ENCODE results near the gene PASD1. TPM values are rescaled to one million over a fixed set of nuclear protein-coding genes. Genes with fewer than 3 reads are reported as not detected.

The PASD1 gene
- total RNA-seq, 4 donors from 2014 or later, result not detected

GRCh38 chrX:151702741-151703340 is 139.4 kb downstream of the PASD1 start:
- DNase-seq (ENCODE audit: low spot score), result no peak
- ATAC-seq (ENCODE audit: low FRiP score), result no peak

GRCh38 chrX:151703487-151703886 is 140.0 kb downstream of the PASD1 start:
- no peak for ATAC-seq (ENCODE audit: low FRiP score)

More at GRCh38 chrX:151702741-151703340, 139.4 kb downstream of the PASD1 start:
- no peak for TF ChIP-seq CTCF (IDR thresholded peaks at IDR 0.05)

GRCh38 chrX:151704041-151704663 is 140.7 kb downstream of the PASD1 start:
- DNase-seq (ENCODE audit: low spot score) (no peak), ATAC-seq (ENCODE audit: low FRiP score) (no peak)
- TF ChIP-seq CTCF (IDR thresholded peaks at IDR 0.05), result no peak

More at GRCh38 chrX:151703487-151703886, 140.0 kb downstream of the PASD1 start:
- DNase-seq (ENCODE audit: low spot score), result no peak
- no peak for TF ChIP-seq CTCF (IDR thresholded peaks at IDR 0.05)

DNA sequence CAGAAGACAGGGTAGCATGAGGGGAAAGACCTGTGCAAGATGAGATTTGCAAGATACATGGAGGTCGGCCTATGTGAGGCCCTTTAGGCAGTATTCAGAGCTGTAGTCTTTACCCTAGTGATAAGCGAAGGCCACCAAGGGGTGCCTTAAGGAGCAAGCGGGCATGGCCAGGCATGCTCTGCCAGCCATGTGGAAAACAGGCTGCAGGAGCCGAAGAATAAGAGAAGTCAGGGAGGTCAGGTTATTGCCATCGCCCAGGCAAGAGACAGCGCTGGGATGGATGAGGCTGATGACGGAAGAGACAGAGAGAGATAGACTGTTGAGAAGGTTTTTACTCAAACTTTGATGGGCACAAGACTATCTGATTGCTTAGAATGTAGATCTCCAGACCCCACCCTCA is 145.3 kb downstream of the PASD1 start:
- no peak for ATAC-seq (ENCODE audit: low FRiP score)
- TF ChIP-seq CTCF (IDR thresholded peaks at IDR 0.05), result no peak
- DNase-seq (ENCODE audit: low spot score), result no peak

- DNase-seq (ENCODE audit: low spot score), result no peak
- TF ChIP-seq CTCF (IDR thresholded peaks at IDR 0.05), result no peak
- ATAC-seq (ENCODE audit: low FRiP score), result no peak
Observed at GRCh38 chrX:151710457-151710856, 147.0 kb downstream of the PASD1 start.

DNA sequence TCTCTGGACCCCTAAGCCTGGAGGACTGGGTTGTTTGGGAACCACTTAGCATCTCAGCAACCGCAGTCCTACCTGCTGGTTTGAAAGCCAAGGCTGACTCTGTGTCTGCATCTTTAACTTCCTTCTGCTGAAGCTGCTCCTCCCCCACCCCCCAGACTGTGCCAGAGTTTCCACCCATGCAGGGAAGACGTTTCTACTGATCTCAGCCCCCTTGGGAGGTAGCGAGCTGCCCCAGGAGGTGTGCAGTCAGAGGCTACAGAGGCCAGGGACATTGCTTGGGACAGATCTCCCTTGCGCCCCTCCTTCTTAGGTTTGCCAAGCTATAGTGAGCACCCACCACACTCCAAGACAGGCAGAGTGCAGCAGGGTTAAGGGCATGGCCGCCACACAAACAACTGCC is 147.7 kb downstream of the PASD1 start:
- no peak for ATAC-seq (ENCODE audit: low FRiP score)
- DNase-seq (ENCODE audit: low spot score), result no peak
- TF ChIP-seq CTCF (IDR thresholded peaks at IDR 0.05), result no peak

GRCh38 chrX:151711787-151712186 is 148.3 kb downstream of the PASD1 start:
- DNase-seq (ENCODE audit: low spot score), result no peak
- no peak for ATAC-seq (ENCODE audit: low FRiP score)
- no peak for TF ChIP-seq CTCF (IDR thresholded peaks at IDR 0.05)

Measured in omental fat pad (tissue), 4 donors.